HepG2 (cell line): ENCODE measurements around the gene C20orf96. TPM values are rescaled to one million over a fixed set of nuclear protein-coding genes. Genes with fewer than 3 reads are reported as not detected.

Experiments
- FUBP1 ChIP-seq: sonication (generic); formaldehyde crosslinking; IDR thresholded peaks from 2 replicates; pipeline ENCODE4 v1.5.1; 2020; ENCODE audit warnings: missing genetic modification reagents, mild to moderate bottlenecking, borderline replicate concordance
- PITX1 ChIP-seq: sonication (generic); formaldehyde crosslinking; IDR thresholded peaks from 2 replicates; pipeline ENCODE4 v1.5.1; 2020; ENCODE audit warnings: mild to moderate bottlenecking, missing genetic modification reagents
- ZNF292 ChIP-seq: sonication (generic); formaldehyde crosslinking; IDR thresholded peaks from 2 replicates; pipeline ENCODE4 v1.8.1; 2022; ENCODE audit warnings: mild to moderate bottlenecking, low read depth, missing genetic modification reagents, borderline replicate concordance
- polyA plus RNA-seq, 8 experiments: library from polyadenylated mRNA; depleted of rRNA in 3 of 8; stranded (reverse) in 7 of 8; unstranded in 1 of 8; fragments of >200 nt; fragmentation: Illumina TruSeq in 4 of 8; extraction: Trizol in 4 of 8; gene quantifications; 2 replicates each; pipeline versions ENCODE4 v1.2.1 to v1.2.3, GENCODE V29; 2011 to 2016; ENCODE audit warnings: low read depth in 4 of 8, missing spikeins in 1 of 8, mixed read lengths in 1 of 8; ENCODE audit not compliant: insufficient read depth in 1 of 8
- total RNA-seq, 5 experiments: library from RNA; depleted of rRNA; stranded (reverse); fragments of >200 nt; fragmentation: Illumina TruSeq; extraction: Trizol; gene quantifications; 2 replicates each; pipeline ENCODE4 v1.2.3, GENCODE V29; 2016; ENCODE audit warnings: low read depth in 1 of 5
- TF ChIP-seq, protein P1 (sequence below): sonication (generic); formaldehyde crosslinking; IDR thresholded peaks from one replicate; pipeline ENCODE4 v1.5.1; 2020; ENCODE audit warnings: mild to moderate bottlenecking, missing genetic modification reagents; ENCODE audit errors: not compliant biosample characterization
- TF ChIP-seq, protein P2 (sequence below), 2 experiments: fragments of 450-650 bp in 1 of 2; sonication (generic) in 1 of 2; formaldehyde crosslinking in 1 of 2; IDR thresholded peaks; 2 replicates each; pipeline versions ENCODE4 v1.6.1 to v1.8.0; 2016 to 2022; ENCODE audit warnings: antibody characterized with exemption in 1 of 2, mild to moderate bottlenecking in 1 of 2, missing genetic modification reagents in 1 of 2

Gene C20orf96
- total and polyA plus RNA-seq, 2 of the 13 experiments (the other 11 are each of a cell fraction or from before 2014, with no cell fraction given): 3.8 to 20.6 TPM

DNA sequence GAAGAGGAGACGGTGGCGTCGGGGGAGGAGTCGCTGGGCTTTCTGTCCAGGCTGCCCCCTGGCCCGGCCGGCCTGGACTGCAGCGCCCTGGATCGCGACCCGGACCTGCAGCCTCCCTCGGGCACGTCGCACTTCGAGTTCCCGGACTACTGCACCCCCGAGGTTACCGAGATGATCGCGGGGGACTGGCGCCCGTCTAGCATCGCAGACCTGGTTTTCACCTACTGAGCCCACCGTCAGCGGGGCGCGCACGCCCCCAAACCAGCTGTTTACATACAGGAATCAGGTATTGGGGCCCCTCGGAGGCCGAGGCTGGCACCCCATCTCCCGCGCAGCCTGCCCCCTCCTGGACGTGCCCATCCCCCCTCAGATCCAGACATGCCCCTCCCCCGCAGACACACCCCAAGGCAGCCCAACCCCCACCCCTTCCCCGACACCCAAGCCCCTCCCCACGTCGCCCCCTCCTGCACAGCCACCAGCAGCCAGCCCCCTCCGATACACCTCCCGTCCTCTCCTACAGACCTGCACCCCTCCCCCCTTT, 36.2 kb upstream of the C20orf96 start (continued):
- TF ChIP-seq, protein P1, sequence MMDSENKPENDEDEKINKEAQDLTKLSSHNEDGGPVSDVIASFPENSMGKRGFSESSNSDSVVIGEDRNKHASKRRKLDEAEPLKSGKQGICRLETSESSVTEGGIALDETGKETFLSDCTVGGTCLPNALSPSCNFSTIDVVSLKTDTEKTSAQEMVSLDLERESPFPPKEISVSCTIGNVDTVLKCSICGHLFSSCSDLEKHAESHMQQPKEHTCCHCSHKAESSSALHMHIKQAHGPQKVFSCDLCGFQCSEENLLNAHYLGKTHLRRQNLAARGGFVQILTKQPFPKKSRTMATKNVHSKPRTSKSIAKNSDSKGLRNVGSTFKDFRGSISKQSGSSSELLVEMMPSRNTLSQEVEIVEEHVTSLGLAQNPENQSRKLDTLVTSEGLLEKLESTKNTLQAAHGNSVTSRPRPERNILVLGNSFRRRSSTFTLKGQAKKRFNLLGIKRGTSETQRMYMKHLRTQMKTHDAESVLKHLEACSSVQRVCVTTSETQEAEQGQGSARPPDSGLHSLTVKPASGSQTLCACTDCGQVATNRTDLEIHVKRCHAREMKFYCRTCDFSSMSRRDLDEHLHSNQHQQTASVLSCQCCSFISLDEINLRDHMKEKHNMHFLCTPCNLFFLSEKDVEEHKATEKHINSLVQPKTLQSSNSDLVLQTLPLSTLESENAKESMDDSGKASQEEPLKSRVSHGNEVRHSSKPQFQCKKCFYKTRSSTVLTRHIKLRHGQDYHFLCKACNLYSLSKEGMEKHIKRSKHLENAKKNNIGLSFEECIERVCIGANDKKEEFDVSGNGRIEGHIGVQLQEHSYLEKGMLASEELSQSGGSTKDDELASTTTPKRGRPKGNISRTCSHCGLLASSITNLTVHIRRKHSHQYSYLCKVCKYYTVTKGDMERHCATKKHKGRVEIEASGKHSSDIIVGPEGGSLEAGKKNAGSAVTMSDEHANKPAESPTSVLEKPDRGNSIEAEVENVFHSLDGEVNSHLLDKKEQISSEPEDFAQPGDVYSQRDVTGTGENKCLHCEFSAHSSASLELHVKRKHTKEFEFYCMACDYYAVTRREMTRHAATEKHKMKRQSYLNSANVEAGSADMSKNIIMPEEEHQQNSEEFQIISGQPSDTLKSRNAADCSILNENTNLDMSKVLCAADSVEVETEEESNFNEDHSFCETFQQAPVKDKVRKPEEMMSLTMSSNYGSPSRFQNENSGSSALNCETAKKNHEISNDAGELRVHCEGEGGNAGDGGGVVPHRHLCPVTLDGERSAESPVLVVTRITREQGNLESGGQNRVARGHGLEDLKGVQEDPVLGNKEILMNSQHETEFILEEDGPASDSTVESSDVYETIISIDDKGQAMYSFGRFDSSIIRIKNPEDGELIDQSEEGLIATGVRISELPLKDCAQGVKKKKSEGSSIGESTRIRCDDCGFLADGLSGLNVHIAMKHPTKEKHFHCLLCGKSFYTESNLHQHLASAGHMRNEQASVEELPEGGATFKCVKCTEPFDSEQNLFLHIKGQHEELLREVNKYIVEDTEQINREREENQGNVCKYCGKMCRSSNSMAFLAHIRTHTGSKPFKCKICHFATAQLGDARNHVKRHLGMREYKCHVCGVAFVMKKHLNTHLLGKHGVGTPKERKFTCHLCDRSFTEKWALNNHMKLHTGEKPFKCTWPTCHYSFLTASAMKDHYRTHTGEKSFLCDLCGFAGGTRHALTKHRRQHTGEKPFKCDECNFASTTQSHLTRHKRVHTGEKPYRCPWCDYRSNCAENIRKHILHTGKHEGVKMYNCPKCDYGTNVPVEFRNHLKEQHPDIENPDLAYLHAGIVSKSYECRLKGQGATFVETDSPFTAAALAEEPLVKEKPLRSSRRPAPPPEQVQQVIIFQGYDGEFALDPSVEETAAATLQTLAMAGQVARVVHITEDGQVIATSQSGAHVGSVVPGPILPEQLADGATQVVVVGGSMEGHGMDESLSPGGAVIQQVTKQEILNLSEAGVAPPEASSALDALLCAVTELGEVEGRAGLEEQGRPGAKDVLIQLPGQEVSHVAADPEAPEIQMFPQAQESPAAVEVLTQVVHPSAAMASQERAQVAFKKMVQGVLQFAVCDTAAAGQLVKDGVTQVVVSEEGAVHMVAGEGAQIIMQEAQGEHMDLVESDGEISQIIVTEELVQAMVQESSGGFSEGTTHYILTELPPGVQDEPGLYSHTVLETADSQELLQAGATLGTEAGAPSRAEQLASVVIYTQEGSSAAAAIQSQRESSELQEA (CRISPR knock-in tag): peak; percentile 38
- TF ChIP-seq ZNF292: peak; percentile 68; the same call in 1 of the 2 replicates
- 0 out of 2 replicates have a peak, but pooled peaks have one; percentile 30 for TF ChIP-seq FUBP1
- TF ChIP-seq, protein P2, sequence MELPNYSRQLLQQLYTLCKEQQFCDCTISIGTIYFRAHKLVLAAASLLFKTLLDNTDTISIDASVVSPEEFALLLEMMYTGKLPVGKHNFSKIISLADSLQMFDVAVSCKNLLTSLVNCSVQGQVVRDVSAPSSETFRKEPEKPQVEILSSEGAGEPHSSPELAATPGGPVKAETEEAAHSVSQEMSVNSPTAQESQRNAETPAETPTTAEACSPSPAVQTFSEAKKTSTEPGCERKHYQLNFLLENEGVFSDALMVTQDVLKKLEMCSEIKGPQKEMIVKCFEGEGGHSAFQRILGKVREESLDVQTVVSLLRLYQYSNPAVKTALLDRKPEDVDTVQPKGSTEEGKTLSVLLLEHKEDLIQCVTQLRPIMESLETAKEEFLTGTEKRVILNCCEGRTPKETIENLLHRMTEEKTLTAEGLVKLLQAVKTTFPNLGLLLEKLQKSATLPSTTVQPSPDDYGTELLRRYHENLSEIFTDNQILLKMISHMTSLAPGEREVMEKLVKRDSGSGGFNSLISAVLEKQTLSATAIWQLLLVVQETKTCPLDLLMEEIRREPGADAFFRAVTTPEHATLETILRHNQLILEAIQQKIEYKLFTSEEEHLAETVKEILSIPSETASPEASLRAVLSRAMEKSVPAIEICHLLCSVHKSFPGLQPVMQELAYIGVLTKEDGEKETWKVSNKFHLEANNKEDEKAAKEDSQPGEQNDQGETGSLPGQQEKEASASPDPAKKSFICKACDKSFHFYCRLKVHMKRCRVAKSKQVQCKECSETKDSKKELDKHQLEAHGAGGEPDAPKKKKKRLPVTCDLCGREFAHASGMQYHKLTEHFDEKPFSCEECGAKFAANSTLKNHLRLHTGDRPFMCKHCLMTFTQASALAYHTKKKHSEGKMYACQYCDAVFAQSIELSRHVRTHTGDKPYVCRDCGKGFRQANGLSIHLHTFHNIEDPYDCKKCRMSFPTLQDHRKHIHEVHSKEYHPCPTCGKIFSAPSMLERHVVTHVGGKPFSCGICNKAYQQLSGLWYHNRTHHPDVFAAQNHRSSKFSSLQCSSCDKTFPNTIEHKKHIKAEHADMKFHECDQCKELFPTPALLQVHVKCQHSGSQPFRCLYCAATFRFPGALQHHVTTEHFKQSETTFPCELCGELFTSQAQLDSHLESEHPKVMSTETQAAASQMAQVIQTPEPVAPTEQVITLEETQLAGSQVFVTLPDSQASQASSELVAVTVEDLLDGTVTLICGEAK (IDR thresholded peaks at IDR 0.05): no peak
- TF ChIP-seq, protein P2 (CRISPR knock-in tag; IDR thresholded peaks at IDR 0.05): 0 out of 2 replicates have a peak, but pooled peaks have one; percentile 32
- 0 out of 2 replicates have a peak, but pooled peaks have one; percentile 6 for TF ChIP-seq PITX1 (CRISPR knock-in tag)
